Right cardiac atrium (tissue), 5 donors: ENCODE data around the gene TMEM179. TPM values are rescaled to one million over a fixed set of nuclear protein-coding genes. Genes with fewer than 3 reads are reported as not detected.

Experiments used
- ATAC-seq, 2 donors: fragments of 200-7000 bp; cut with Tn5 transposase; one replicate each; pipeline versions ENCODE4 v1.8.0 to v1.9.1; 2020; ENCODE audit warnings: moderate library complexity in 2 of 2, mild to moderate bottlenecking in 1 of 2
- DNase-seq, 3 donors: peaks; one replicate each; pipeline ENCODE4 v3.0.0-alpha.2; 2020
- H3K27ac ChIP-seq: one replicate; pipeline ENCODE4 v1.5.1; 2013; ENCODE audit warnings: mild to moderate bottlenecking, low read length, control low read depth, moderate library complexity
- H3K27me3 ChIP-seq: one replicate; pipeline ENCODE4 v1.6.1; 2013; ENCODE audit not compliant: control insufficient read depth, insufficient read depth
- H3K4me1 ChIP-seq: one replicate; pipeline ENCODE4 v1.6.1; 2013; ENCODE audit warnings: low read length; ENCODE audit not compliant: control insufficient read depth, insufficient read depth
- H3K4me3 ChIP-seq: one replicate; pipeline ENCODE4 v1.5.1; 2013; ENCODE audit warnings: low read length, control low read depth
- H3K9me3 ChIP-seq: one replicate; pipeline ENCODE4 v1.6.1; 2013; ENCODE audit warnings: low read length; ENCODE audit not compliant: control insufficient read depth
- WGBS: extraction: QIAGEN DNeasy Blood & Tissue Kit; methylation state at CpG from one replicate; pipeline ENCODE4 v1.1.7; 2013; 5-methylcytosine and 5-hydroxymethylcytosine counted together
- intact Hi-C, 4 donors: fragments of 100-400 bp; cut with DNase I; formaldehyde crosslinking; loops; one replicate each; pipeline versions ENCODE4 v1.11.0 to v1.14.0; 2022 to 2023
- polyA plus RNA-seq: library from polyadenylated mRNA; stranded (reverse); fragments of 200-250 nt; gene quantifications from one replicate; pipeline ENCODE4 v1.2.3, GENCODE V29; 2013
- total RNA-seq, 4 donors: library from RNA; stranded (reverse); fragmentation: NEBNext Ultra II Directional; extraction: Animal tissue kit (Norgen Biotek cat#: 25700); gene quantifications; one replicate each; pipeline ENCODE4 v1.2.1, GENCODE V29; 2021
- donor health status: healthy with polysubstance abuse.
- donor health status: DM: no; HTN: yes; CAD: no.
- donor health status: DM: no; HTN: no; CAD: no.
- donor health status: DM: no; HTN: yes; CAD: no; lungs with severe emphysema.
- donor health status: DM: yes; HTN: yes; CAD: no.

Gene TMEM179
- total and polyA plus RNA-seq, 5 donors, result 0.57 to 2.2 (median 1.2) TPM

GRCh38 chr14:104559804-104560585, 44.6 kb downstream of the TMEM179 start:
- WGBS, result 89% methylated on average over 21 of the region's 21 CpGs
- H3K27me3 ChIP-seq, result no peaks in the 10 kb centered on the region
- ATAC-seq (no peak), DNase-seq (peak in 1 of 3 donors; percentile 8)
- intact Hi-C loops, result loop anchor here (5.0 to 10.0 kb wide), 3 partner anchors 428 to 485 kb away; partner anchors contain the start of gene ASPG (in 1 of the 4)
- H3K9me3 ChIP-seq, result no peaks in the 10 kb centered on the region
- H3K27ac ChIP-seq, result no peak overlapping the region
- no peak overlapping the region for H3K4me3 ChIP-seq
- no peaks in the 10 kb centered on the region for H3K4me1 ChIP-seq

- 86% methylated on average over 15 of the region's 15 CpGs for WGBS
- Histone ChIP-seq H3K9me3 (no peaks in the 10 kb centered on the region), H3K4me3 (no peak overlapping the region), H3K4me1 (no peaks in the 10 kb centered on the region), H3K27me3 (no peaks in the 10 kb centered on the region), H3K27ac (no peak overlapping the region)
- DNase-seq (peak in 2 of 3 donors; percentile 7 to 39), ATAC-seq (no peak)
- intact Hi-C loops, result no loop called here
Observed at GRCh38 chr14:104559028-104559803, 45.4 kb downstream of the TMEM179 start.

- H3K9me3 ChIP-seq, result no peaks in the 10 kb centered on the region
- no peak overlapping the region for H3K27ac ChIP-seq
- intact Hi-C loops, result no loop called here
- no peaks in the 10 kb centered on the region for H3K4me1 ChIP-seq
- no peaks in the 10 kb centered on the region for H3K27me3 ChIP-seq
- 91% methylated on average over 16 of the region's 16 CpGs for WGBS
- no peak for ATAC-seq
- H3K4me3 ChIP-seq, result no peak overlapping the region
- no peak for DNase-seq
Observed at GRCh38 chr14:104558231-104559027, 46.1 kb downstream of the TMEM179 start.

GRCh38 chr14:104557766-104558165, 46.8 kb downstream of the TMEM179 start:
- DNase-seq (no peak), ATAC-seq (no peak)
- Histone ChIP-seq H3K27me3 (no peaks in the 10 kb centered on the region), H3K27ac (no peak overlapping the region), H3K4me1 (no peaks in the 10 kb centered on the region), H3K4me3 (no peak overlapping the region), H3K9me3 (no peaks in the 10 kb centered on the region)
- 95% methylated on average over 1 of the region's 1 CpG for WGBS
- intact Hi-C loops, result no loop called here

- no peaks in the 10 kb centered on the region for H3K27me3 ChIP-seq
- H3K27ac ChIP-seq, result no peak overlapping the region
- ATAC-seq, result no peak
- H3K4me1 ChIP-seq, result no peaks in the 10 kb centered on the region
- no peaks in the 10 kb centered on the region for H3K9me3 ChIP-seq
- intact Hi-C loops, result no loop called here
- peak in 1 of 3 donors; percentile 7 for DNase-seq
- H3K4me3 ChIP-seq, result no peak overlapping the region
- 90% methylated on average over 5 of the region's 5 CpGs for WGBS
Observed at GRCh38 chr14:104557086-104557485, 47.5 kb downstream of the TMEM179 start.

GRCh38 chr14:104556256-104557021, 48.1 kb downstream of the TMEM179 start:
- Histone ChIP-seq H3K4me1 (no peaks in the 10 kb centered on the region), H3K27ac (no peak overlapping the region), H3K9me3 (no peaks in the 10 kb centered on the region), H3K27me3 (no peaks in the 10 kb centered on the region), H3K4me3 (no peak overlapping the region)
- peak in 2 of 3 donors; percentile 7 to 36 for DNase-seq
- intact Hi-C loops, result no loop called here
- ATAC-seq, result no peak
- WGBS, result 74% methylated on average over 13 of the region's 13 CpGs

GRCh38 chr14:104555430-104556255, 48.9 kb downstream of the TMEM179 start:
- no peak overlapping the region for H3K27ac ChIP-seq
- no peaks in the 10 kb centered on the region for H3K4me1 ChIP-seq
- DNase-seq (no peak), ATAC-seq (no peak)
- H3K9me3 ChIP-seq, result no peaks in the 10 kb centered on the region
- H3K27me3 ChIP-seq, result no peaks in the 10 kb centered on the region
- 90% methylated on average over 11 of the region's 11 CpGs for WGBS
- H3K4me3 ChIP-seq, result no peak overlapping the region
- intact Hi-C loops, result no loop called here

GRCh38 chr14:104554608-104555429, 49.8 kb downstream of the TMEM179 start:
- Histone ChIP-seq H3K4me1 (no peaks in the 10 kb centered on the region), H3K27me3 (no peaks in the 10 kb centered on the region), H3K9me3 (no peaks in the 10 kb centered on the region), H3K4me3 (no peak overlapping the region), H3K27ac (no peak overlapping the region)
- WGBS, result 50% methylated on average over 26 of the region's 26 CpGs
- intact Hi-C loops, result loop anchor here in 1 of 4 donors (5.0 kb wide), 1 partner anchor 413 kb away; no protein-coding TSS in a partner anchor
- DNase-seq, result peak; percentile 26 to 61 (median 54)
- ATAC-seq, result no peak

- H3K27me3 ChIP-seq, result no peaks in the 10 kb centered on the region
- WGBS, result 71% methylated on average over 12 of the region's 12 CpGs
Observed at GRCh38 chr14:104554088-104554607, 50.4 kb downstream of the TMEM179 start.

More at GRCh38 chr14:104554088-104554607, 50.4 kb downstream of the TMEM179 start:
- ATAC-seq (peak in 1 of 2 donors; percentile 8), DNase-seq (peak; percentile 7 to 47 (median 37))
- intact Hi-C loops, result loop anchor here in 1 of 4 donors (5.0 kb wide), 1 partner anchor 412 kb away; no protein-coding TSS in a partner anchor
- no peak overlapping the region for H3K27ac ChIP-seq
- H3K4me1 ChIP-seq, result no peaks in the 10 kb centered on the region
- no peaks in the 10 kb centered on the region for H3K9me3 ChIP-seq
- no peak overlapping the region for H3K4me3 ChIP-seq
